Hepatocyte (in vitro differentiated cells): Measurements from ENCODE around the gene WDR36.

ENCODE experiments used
- CTCF ChIP-seq: fragments of 200-600 bp; sonication (generic); IDR thresholded peaks from 2 replicates; pipeline ENCODE4 v1.5.1; 2016; ENCODE audit warnings: antibody characterized with exemption, mild to moderate bottlenecking; ENCODE audit not compliant: poor library complexity
- EZH2phosphoT487 ChIP-seq: fragments of 200-600 bp; sonication (generic); IDR thresholded peaks from one replicate; pipeline ENCODE4 v1.6.1; 2018; ENCODE audit warnings: antibody characterized with exemption, mild to moderate bottlenecking, low read depth, moderate library complexity; ENCODE audit not compliant: unreplicated experiment, severe bottlenecking

GRCh38 chr5:111133436-111133751 lies 41.2 kb downstream of the WDR36 start:
- TF ChIP-seq EZH2phosphoT487 (no peak), CTCF (no peak)
